CD4-positive, alpha-beta T cell treated with Interleukin-15 for 1 hour (primary cell): Measurements from ENCODE around the gene MAP6.

Experiments used
- DNase-seq: peaks from one replicate; pipeline ENCODE4 v3.0.0-alpha.2; 2020

The MAP6 gene

GRCh38 chr11:75565916-75566762 is 102.7 kb downstream of the MAP6 start:
- DNase-seq, result no peak

GRCh38 chr11:75565221-75565814 is 103.5 kb downstream of the MAP6 start:
- DNase-seq, result no peak

- DNase-seq, result no peak
These were observed 104.8 kb downstream of the MAP6 start for GRCh38 chr11:75563978-75564552.

- no peak for DNase-seq
These were observed 105.3 kb downstream of the MAP6 start for GRCh38 chr11:75563501-75563977.

- DNase-seq, result no peak
These were observed 105.9 kb downstream of the MAP6 start for GRCh38 chr11:75562836-75563484.

GRCh38 chr11:75562048-75562835 is 106.6 kb downstream of the MAP6 start, which contains the start of gene SERPINH1:
TSS of gene SERPINH1 (plus strand) at chr11:75562253. CDS start at chr11:75566350, 4,097 bp downstream.
- DNase-seq, result peak; percentile 57

GRCh38 chr11:75561426-75562047 is 107.3 kb downstream of the MAP6 start:
- no peak for DNase-seq

GRCh38 chr11:75560644-75561043 is 108.2 kb downstream of the MAP6 start:
- no peak for DNase-seq

GRCh38 chr11:75558939-75559843 is 109.6 kb downstream of the MAP6 start:
- no peak for DNase-seq

GRCh38 chr11:75557666-75558494 is 111.0 kb downstream of the MAP6 start:
- DNase-seq, result no peak

GRCh38 chr11:75556275-75556674 is 112.6 kb downstream of the MAP6 start:
- DNase-seq, result no peak

- no peak for DNase-seq
These were observed 113.6 kb downstream of the MAP6 start for GRCh38 chr11:75555079-75555811.

GRCh38 chr11:75554258-75555022 is 114.4 kb downstream of the MAP6 start:
- DNase-seq, result no peak

- DNase-seq, result no peak
These were observed 115.0 kb downstream of the MAP6 start for GRCh38 chr11:75553889-75554257.

- no peak for DNase-seq
These were observed 115.7 kb downstream of the MAP6 start for GRCh38 chr11:75553182-75553581.

- no peak for DNase-seq
These were observed 119.4 kb downstream of the MAP6 start for GRCh38 chr11:75549370-75549958.

GRCh38 chr11:75548595-75549272 is 120.1 kb downstream of the MAP6 start:
- no peak for DNase-seq
